Peyer's patch (tissue), 4 donors: ENCODE measurements around the gene NHSL2. TPM values are rescaled to one million over a fixed set of nuclear protein-coding genes. Genes with fewer than 3 reads are reported as not detected.

ENCODE experiments used
- DNase-seq, 3 donors: peaks; one replicate each; pipeline ENCODE4 v3.0.0-alpha.2; 2017 to 2019
- H3K27ac ChIP-seq, 4 donors: fragments of 200-600 bp; sonication (generic); one replicate each; pipeline ENCODE4 v1.5.1; 2016 to 2019
- H3K27me3 ChIP-seq, 2 donors: fragments of 200-600 bp; sonication (generic); one replicate each; pipeline ENCODE4 v1.5.1; 2019
- H3K36me3 ChIP-seq, 3 donors: fragments of 200-600 bp; sonication (generic); one replicate each; pipeline ENCODE4 v1.5.1; 2016 to 2019
- H3K4me1 ChIP-seq, 4 donors: fragments of 200-600 bp; sonication (generic); one replicate each; pipeline ENCODE4 v1.5.1; 2016 to 2019
- H3K4me3 ChIP-seq, 4 donors: fragments of 200-600 bp; sonication (generic); 1 replicate in 3 of 4; 2 replicates in 1 of 4; pipeline ENCODE4 v1.5.1; 2016 to 2019; ENCODE audit warnings: mild to moderate bottlenecking in 1 of 4
- H3K9me3 ChIP-seq, 4 donors: fragments of 200-600 bp; sonication (generic); one replicate each; pipeline ENCODE4 v1.5.1; 2016 to 2019; ENCODE audit warnings: mild to moderate bottlenecking in 1 of 4
- CTCF ChIP-seq, 6 experiments: fragments of 450-650 bp in 4 of 6; fragments of 200-600 bp in 2 of 6; sonication (generic) in 1 of 6; IDR thresholded peaks; one replicate each; pipeline ENCODE4 v1.5.1; 2017 to 2019; ENCODE audit warnings: antibody characterized with exemption in 6 of 6, mild to moderate bottlenecking in 3 of 6, moderate library complexity in 1 of 6
- POLR2A ChIP-seq, 2 donors: fragments of 450-650 bp; IDR thresholded peaks; one replicate each; pipeline ENCODE4 v1.5.1; 2017; ENCODE audit warnings: antibody characterized with exemption in 2 of 2, mild to moderate bottlenecking in 2 of 2, moderate library complexity in 2 of 2
- total RNA-seq, 4 donors: library from RNA; depleted of rRNA; stranded (reverse); fragments of >200 nt; gene quantifications; one replicate each; pipeline ENCODE4 v1.1.0, GENCODE V29; 2016

Gene NHSL2
- total RNA-seq, 4 donors from 2014 or later: 0.53 to 2.9 (median 2.2) TPM

GRCh38 chrX:72130762-72131250 lies 220.2 kb downstream of the NHSL2 start:
- no peak for DNase-seq
- Histone ChIP-seq H3K36me3 (no peaks in the 10 kb centered on the region), H3K4me1 (peaks cover 0 to 5% (median 2%) of the 10 kb centered on the region in 4 donors), H3K9me3 (no peaks in the 10 kb centered on the region), H3K27ac (peak overlapping the region in 1 of 4 donors; percentile 72), H3K27me3 (no peaks in the 10 kb centered on the region), H3K4me3 (peak overlapping the region; percentile 34 to 57 (median 50))
- no peak for TF ChIP-seq CTCF (IDR thresholded peaks at IDR 0.05)
- no peak for TF ChIP-seq POLR2A (IDR thresholded peaks at IDR 0.05)

- H3K27ac ChIP-seq: peak within 1 kb of the TSS; percentile 22 to 72 (median 58)
- TF ChIP-seq POLR2A (IDR thresholded peaks at IDR 0.05): no peak
- no peak for TF ChIP-seq CTCF (IDR thresholded peaks at IDR 0.05)
- peaks cover 0 to 5% (median 0%) of the 10 kb centered on the region in 4 donors for H3K4me1 ChIP-seq
- H3K9me3 ChIP-seq: no peaks in the 10 kb centered on the region
- no peaks in the 10 kb centered on the region for H3K36me3 ChIP-seq
- peak within 1 kb of the TSS; percentile 34 to 57 (median 50) for H3K4me3 ChIP-seq
- H3K27me3 ChIP-seq: no peaks in the 10 kb centered on the region
- DNase-seq: peak; percentile 60 to 87 (median 60)
Measured at GRCh38 chrX:72131317-72132294, 221.0 kb downstream of the NHSL2 start, which contains the start of gene RTL5. Gene RTL5, minus strand, starts transcription at chrX:72131915.

DNA sequence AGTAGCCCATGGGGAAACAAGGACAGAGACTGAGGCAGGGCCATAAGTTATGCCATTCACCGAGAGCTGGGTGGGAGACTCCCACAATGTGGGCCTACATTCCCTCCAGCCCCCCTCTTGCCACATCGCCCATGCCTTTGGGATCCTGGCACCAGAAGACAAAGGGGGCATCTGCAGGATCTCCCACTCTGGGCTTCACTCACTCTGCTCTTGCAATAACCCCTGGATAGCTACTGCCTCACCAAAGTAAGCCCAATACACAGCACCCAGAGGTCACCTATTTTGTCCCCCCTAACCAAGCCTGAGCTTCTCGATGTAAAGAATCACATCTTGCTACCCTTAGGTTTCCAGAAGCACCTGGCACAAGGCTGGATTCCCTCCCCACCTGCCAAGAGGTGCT lies 221.8 kb downstream of the NHSL2 start:
- no peaks in the 10 kb centered on the region for H3K9me3 ChIP-seq
- peak overlapping the region in 3 of 4 donors; percentile 8 to 72 (median 53) for H3K27ac ChIP-seq
- DNase-seq: no peak
- no peaks in the 10 kb centered on the region for H3K27me3 ChIP-seq
- no peaks in the 10 kb centered on the region for H3K36me3 ChIP-seq
- H3K4me3 ChIP-seq: peak overlapping the region in 1 of 4 donors; percentile 53
- peaks cover 0 to 5% (median 0%) of the 10 kb centered on the region in 4 donors for H3K4me1 ChIP-seq
- TF ChIP-seq POLR2A (IDR thresholded peaks at IDR 0.05) (no peak), CTCF (IDR thresholded peaks at IDR 0.05) (no peak)

DNA sequence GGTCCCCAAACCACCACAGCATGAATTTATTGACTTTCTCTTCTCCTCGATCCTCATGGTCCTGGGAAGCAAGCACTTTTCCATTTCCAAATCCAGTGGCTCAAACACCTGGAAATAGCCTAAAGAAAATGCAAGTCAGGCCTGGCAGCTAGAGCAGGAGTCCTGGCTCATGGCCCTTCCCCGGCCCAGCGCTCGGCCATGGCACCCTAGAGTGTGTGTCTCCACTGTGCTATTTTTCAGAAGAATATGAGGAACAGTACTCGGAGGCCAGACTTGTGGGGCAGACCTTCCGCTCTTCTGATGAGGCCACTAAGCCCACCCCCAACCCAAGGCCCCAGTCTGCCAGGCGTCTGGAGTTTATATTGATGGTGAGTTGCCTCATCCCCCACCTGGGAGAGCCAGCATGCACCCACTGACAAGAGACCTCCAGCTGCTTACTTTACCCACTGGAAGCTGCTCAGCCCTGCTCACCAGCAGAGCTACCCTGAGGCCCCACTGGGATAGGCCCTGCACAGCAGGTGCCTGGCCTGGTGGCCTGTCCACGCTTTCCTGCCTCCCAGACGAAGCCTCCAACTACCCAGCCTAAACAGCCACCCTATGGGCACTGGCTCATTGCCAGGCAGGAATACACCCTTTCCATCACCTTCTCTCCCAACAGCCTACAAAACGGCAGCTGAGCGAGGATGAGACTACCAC lies 223.4 kb downstream of the NHSL2 start:
- TF ChIP-seq POLR2A (IDR thresholded peaks at IDR 0.05): no peak
- no peak for TF ChIP-seq CTCF (IDR thresholded peaks at IDR 0.05)
- Histone ChIP-seq H3K27me3 (no peaks in the 10 kb centered on the region), H3K27ac (no peak overlapping the region)

GRCh38 chrX:72137846-72138495 lies 227.3 kb downstream of the NHSL2 start:
- no peak for TF ChIP-seq POLR2A (IDR thresholded peaks at IDR 0.05)
- no peak for TF ChIP-seq CTCF (IDR thresholded peaks at IDR 0.05)
- no peaks in the 10 kb centered on the region for H3K4me1 ChIP-seq
- H3K27ac ChIP-seq: no peak overlapping the region
- no peaks in the 10 kb centered on the region for H3K36me3 ChIP-seq
- H3K9me3 ChIP-seq: no peaks in the 10 kb centered on the region
- H3K4me3 ChIP-seq: no peak overlapping the region
- DNase-seq: no peak
- no peaks in the 10 kb centered on the region for H3K27me3 ChIP-seq

More for the DNA sequence above, 223.4 kb downstream of the NHSL2 start:
- no peak overlapping the region for H3K4me3 ChIP-seq
- peaks cover 0 to 5% (median 0%) of the 10 kb centered on the region in 4 donors for H3K4me1 ChIP-seq
- no peak for DNase-seq
- H3K9me3 ChIP-seq: no peaks in the 10 kb centered on the region
- no peaks in the 10 kb centered on the region for H3K36me3 ChIP-seq
